HEK293 (cell line): ENCODE measurements around the gene SOX2.

ENCODE experiments used
- CTCF ChIP-seq: fragments of 450-650 bp; formaldehyde crosslinking; IDR thresholded peaks from 2 replicates; pipeline ENCODE4 v1.5.1; 2016; ENCODE audit warnings: missing biosample characterization, missing genetic modification characterization
- YY1 ChIP-seq: fragments of 450-650 bp; formaldehyde crosslinking; IDR thresholded peaks from 2 replicates; pipeline ENCODE4 v1.5.1; 2018; ENCODE audit warnings: missing biosample characterization, missing genetic modification characterization
- ZNF184 ChIP-seq: fragments of 450-650 bp; IDR thresholded peaks from 2 replicates; pipeline ENCODE4 v1.5.1; 2018; ENCODE audit warnings: missing biosample characterization, mild to moderate bottlenecking, missing genetic modification characterization
- ZNF335 ChIP-seq: fragments of 450-650 bp; formaldehyde crosslinking; conservative IDR thresholded peaks from 2 replicates; pipeline ENCODE4 v1.5.1; 2016; ENCODE audit warnings: missing biosample characterization, missing genetic modification characterization

GRCh38 chr3:181712226-181712552, 464 bp downstream of the SOX2 start:
- no peak; the same call in 1 of the 2 replicates for TF ChIP-seq ZNF335
- no peak for TF ChIP-seq CTCF
- TF ChIP-seq YY1 (tag by site-specific recombination): no peak
- no peak for TF ChIP-seq ZNF184
